Putamen (tissue), 1 donor: Measurements from ENCODE around the gene ITGA7.

Experiments used
- DNase-seq: peaks from one replicate; pipeline ENCODE4 v3.0.0-alpha.2; 2016; ENCODE audit warnings: low spot score

The ITGA7 gene

DNA sequence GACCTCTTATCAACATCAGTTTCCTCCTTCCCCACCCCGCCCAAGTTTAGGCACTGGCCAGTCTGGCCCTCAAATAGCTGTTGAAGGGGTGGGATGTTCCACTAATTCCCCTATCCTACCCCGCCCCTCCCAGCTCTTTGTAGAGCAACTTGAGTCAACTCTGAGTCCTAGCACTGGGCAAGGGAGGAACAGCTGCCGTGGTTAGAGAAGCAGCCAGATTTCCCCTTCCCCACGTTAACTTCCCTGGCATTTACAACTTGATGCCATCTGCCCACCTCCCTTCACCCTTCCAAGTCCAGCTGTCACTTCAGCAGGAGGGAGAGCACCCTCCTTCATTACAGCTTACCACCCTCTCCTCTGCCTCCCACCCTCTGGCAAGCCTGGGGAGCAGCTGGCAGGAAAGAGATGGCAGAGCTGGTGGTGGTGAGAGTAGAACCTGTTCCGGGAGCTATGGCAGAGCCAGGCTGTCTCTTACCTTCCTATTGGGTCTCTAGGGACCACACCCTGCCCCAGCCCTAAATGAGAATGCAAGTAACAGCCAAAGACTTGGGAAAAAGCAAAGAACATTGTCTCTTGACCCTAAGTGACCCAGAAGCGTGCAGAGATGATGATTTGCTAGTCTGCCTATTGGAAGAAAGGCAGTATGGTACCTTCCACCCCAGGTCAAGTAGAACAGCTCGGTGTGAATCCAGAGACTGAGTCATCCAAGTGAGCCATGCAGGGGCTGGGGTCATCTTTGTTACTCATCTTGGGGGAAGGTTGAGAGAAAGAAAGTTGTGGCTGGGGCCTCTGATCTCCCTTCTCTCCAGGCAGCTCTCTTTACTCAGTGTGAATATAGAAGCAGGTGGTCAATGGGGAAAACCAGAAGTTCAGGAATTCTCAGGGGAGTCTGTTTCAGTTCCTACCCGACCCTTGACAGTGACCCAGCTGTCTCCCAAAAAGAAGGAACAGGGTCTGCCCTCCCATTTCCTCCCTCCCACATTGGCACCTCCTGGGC lies 9.6 kb upstream of the ITGA7 start:
- no peak for DNase-seq

DNA sequence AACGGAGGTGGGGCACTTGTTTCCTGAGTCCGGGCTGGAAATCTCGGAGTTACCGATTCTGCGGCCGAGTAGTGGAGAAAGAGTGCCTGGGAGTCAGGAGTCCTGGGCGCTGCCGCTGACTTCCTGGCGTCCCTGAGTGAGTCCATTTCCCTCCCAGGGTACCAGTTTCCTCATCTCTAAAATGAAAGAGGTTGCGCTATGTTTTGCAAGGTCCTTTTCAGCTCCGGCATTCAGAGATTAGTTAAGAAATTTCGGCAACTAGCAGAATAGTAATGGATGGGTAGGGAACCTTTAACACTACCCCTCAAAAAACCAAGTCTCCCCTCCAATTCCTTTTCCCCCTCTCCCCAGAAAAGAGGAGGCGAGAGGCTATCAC lies 8.9 kb upstream of the ITGA7 start:
- no peak for DNase-seq

DNA sequence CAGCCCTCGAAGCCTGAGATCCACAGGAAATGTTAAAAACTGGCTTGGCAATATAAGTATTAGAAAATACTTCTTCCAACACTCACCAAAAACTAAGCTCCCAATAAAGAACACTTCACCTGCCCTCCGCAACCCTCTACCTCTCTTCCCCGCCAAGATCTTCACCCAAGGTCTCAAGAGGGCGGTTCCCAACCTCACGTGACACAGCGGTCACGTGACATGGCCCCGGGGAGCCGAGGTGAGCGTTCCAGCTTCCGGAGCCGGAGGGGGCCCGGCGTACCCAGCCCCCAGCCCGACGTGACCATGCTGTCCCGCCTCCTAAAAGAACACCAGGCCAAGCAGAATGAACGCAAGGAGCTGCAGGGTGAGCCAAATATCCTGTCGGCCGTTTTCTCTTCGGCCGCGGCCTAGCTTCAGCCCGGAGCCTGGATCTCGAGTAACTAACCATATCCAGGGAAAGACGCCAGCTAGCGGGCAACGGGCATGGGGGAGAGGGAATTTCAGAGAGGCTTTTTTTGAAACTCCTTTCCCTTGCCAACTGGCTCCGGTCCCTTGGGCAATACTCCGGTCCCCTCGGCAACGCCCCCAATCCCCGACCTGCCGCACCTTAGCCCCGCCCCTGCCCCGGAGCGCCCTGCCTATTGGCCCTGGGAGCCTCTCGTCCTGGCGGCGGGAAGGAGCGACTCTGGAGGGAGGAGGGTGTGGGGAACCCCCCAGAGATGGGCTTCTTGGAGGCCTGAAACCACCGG lies 8.3 kb upstream of the ITGA7 start, which contains the start of gene BLOC1S1:
Gene BLOC1S1 (plus strand): TSS at position 214 of the 749 bp plus-strand sequence. CDS start 6 bp downstream, at position 220.
- DNase-seq = peak; percentile 93

DNA sequence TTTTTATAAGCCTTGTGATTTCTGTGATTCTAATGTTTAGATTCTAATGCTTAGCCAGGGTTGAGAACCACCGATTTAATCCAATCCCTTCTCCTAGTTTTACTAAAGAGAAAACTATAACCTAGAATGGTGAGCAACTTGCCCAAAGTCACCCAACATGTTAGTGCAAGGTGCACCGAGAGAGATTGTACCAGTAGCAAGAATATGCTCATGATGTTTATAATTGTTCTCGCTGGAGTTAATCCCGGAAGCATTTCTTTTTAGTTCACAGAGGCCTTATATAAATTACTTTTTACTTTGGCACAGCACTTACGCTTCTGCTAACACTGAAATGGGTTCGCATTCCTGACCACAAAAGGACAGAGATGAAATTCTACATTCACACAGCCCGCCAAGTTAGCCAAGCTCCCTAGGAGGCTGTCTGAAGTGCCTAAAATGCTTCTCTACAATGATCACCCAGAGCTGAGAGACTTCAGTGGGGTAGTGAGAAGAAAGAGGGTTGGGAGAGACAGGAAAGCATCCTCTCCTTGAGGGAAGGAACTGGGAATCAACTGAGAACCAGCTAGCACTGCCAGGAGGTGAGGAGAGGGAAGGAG lies 7.6 kb upstream of the ITGA7 start:
- DNase-seq = no peak

DNA sequence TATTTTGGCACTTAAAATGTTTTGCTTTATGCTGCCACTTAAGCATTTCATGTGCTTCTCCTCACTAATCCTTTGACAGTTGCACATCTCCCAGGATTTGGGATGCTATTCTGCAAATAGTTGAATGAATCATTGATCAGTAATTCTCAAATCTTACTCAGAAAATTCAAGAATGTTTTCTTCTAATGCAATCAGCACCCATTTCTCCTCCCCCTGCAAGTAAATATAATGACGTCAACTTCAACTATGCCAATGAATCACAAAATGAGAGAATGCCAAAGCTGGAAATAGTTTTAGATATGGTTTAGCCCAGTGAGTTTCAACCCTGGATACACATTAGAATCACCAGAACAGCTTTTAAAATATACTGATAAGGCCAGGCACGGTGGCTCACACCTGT lies 6.0 kb upstream of the ITGA7 start:
- no peak for DNase-seq

DNA sequence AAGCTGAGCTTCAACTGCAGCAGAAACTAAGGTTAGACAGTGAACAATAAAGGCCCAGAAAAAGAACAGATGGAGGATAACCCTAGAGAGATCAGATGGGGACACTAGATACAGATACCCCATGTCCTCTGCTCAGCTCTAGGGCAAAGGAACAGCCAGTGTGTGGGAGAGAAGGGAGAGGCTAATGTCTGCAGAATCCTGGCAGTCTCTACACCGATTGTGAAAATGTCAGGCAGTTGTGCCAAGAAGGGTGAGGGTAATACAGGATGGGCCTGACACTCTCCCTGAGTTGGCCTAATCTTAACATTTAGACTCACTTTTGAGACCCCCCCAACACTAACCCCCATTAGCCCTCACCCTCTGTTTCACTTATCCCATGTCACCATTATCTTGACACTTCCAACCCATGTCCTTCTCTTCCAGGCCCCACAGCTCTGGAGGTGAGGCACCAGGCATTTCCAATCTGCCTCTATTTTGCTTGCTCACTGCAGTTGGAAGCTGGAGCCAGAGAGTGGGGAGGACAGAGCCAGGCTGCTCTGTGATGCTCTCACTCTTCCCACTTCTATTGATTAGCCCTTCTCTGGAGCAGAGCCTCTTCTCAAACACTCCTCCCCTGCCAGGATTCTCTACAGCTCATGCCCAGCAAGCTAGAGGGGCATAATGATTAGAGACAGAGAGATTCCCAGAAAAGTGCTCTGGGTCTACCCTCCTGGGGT lies 5.2 kb upstream of the ITGA7 start:
- no peak for DNase-seq

DNA sequence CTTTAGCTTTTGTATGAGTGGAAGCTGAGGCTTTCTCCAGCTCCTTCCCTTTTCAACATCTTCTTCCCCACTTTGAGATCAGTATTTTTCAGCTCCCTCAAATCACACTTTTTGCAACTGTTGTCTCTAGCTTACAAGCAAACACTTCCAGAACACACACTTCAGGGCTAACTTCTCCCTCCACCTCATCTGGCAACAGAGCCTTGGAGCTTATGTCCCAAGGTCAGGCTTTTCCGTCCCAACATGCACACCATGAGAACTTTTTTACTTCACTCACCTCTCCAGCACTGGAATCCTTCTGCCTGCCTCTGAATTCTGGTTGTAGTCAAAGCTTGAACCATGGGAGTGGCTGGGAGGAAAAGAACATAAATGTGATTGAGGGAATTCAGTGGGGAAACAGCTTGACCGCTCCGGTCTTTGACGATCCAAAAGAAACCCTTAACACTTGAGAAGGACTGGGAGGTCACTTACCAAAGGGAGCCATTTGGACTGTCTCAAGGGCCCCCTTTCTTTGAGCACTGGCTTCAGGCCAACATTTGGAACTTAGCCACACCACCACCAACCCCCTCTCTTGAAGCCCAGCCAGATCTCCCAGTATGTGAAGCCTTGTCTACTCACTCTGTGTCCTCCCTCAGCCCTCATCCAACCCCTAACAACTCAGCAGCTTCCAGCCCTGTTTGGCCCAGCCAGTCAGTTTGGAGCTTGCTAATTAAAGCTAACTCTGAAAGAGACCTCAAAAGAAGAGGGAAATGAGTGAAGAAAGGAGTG lies 4.3 kb upstream of the ITGA7 start:
- no peak for DNase-seq

DNA sequence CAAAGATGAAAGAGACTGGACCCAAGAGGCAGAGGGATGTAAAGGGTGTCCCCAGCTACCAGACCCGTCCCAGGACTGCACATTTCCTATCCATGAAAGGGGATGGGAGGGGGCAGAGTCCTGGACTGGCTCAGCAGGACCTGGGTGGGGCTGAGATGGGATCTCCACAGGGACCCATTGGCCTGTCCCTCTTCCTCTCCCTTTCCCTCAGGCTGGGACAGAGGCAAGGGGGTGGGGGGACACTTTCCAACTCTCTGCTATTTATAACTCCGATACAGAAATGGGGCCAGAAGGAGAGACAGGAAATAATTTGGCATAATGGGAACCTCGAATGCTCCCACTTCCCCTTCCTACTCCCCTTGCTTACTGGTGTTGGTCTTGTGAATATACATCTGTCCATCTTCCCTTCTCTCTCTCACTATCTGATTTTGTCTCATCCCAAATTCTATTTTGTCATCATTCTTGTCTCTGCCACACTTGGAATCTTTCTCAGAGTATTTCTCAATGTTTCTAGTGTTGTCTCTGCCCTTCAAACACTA lies 1.1 kb upstream of the ITGA7 start:
- no peak for DNase-seq

DNA sequence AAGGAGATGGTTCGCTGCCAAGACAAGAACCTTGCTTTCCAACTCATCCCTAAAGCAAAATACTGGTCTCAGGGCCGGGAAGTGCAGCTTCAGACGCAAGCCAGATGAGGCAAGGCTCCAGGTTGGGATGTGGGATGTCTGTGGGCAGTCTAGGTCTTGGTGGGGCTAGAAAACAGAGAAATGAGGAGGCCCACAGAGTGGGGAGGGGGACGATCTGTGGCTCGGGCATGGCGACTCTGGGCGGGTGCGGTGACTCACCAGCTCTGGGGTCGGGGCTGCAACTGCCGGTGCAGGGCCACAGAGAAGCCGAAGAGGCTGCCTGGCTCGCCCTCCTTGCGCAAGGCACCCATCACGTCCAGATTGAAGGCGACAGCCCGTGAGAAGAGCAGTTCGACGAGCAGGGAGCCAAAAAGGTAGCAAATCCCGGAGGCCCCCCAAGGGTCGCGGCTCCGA lies 459 bp downstream of the ITGA7 start:
- no peak for DNase-seq

DNA sequence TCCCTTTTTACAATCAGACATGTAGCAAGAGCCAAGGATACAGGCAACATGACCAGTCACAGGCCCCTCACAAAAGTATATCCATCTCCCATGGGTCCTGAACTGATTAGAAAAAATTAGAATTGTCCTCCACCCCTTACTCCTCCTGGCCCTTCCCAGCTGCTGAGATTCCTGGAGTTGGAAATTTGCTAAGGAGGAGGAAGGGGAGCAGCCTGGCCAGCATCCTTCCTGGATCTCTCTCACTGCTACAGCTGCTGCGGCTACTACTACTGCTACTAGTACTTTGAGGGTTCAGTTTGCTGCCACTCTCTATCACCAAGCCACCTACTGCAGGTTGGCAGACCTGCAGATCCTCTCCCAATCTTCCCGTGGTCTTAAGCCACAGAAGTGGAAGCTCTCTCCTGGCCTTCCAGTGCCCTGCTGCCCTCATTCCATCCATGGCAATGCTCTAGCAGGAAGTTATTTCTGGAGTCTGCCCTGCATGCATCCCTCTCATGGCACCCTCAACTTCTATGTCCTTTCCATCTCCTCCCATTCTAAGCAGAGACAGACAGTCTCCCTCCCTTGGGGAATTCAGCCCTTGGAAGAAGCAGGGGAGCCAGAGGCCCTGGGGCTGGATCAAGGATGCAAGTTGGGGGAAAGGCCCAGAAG lies 1.0 kb downstream of the ITGA7 start:
- no peak for DNase-seq

DNA sequence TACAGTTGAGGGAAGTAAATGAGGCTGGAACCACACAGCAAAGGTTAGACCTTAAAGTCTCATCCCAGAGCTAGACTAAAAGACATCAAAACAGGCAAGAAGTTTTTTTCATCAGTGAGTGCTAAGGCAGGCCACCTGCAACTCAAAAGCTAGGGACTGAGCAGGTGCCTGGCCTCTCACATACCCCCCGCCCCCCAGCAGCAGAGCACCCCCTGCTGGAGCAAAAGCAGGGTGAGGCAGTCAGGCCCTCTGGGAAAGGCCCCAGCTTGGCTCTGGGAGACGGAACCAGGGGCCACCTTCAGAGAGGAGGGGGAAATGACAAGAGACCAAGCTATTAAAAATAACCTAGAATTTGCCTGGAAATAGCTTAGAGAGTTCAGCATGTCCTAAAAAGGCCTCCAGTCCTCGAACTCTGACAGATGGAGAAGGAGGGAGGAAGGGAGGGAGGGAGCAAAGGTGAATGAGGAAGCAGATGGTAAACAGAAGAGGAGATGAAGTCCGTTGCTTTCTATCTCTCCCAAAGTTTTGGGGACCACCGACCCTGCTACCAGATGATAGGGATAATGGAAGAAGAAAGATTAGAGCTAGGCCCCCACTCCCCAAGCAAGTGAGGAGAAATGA lies 1.8 kb downstream of the ITGA7 start:
- no peak for DNase-seq

DNA sequence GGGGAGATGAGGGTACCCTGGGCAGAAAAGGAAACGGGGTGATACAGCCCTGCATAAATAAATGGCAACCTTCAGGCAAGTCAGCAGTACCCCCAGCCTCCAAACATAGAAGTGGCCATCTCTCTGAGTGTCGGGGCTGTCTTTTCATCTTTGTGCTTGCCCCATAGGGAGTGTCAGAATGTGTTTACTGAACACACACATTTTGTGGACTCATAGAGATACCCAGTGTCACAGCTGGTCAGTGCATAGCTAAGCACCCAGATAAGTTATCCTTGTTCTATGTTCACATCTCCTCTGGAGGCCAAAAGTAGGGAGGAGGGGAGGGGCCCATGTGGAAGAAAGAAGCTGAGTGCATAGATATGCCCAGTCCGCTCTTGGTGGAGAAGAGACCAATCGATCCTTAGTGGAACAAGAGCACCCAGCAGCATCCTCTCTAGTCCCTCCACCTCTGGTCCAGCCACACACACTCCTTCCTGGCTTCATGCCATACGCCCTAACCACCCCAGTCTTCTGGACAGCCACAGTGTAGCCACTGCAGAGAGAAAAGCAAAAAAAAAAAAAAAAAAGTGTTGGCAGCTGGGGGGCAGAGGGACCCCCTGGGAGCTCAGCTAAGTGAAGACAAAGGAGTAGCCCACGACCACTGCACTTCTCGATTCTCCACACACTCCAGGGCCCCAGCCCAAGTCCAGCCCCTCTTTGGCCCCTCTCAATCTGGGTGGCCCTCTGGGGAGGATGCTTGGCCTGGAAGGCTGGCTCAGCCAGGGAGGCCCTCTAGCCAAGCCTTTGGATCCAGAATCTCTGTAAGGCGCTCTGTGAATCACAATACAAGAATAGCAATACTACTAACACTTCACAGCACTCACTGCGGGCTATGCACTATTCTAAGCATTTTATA lies 2.6 kb downstream of the ITGA7 start:
- no peak for DNase-seq

DNA sequence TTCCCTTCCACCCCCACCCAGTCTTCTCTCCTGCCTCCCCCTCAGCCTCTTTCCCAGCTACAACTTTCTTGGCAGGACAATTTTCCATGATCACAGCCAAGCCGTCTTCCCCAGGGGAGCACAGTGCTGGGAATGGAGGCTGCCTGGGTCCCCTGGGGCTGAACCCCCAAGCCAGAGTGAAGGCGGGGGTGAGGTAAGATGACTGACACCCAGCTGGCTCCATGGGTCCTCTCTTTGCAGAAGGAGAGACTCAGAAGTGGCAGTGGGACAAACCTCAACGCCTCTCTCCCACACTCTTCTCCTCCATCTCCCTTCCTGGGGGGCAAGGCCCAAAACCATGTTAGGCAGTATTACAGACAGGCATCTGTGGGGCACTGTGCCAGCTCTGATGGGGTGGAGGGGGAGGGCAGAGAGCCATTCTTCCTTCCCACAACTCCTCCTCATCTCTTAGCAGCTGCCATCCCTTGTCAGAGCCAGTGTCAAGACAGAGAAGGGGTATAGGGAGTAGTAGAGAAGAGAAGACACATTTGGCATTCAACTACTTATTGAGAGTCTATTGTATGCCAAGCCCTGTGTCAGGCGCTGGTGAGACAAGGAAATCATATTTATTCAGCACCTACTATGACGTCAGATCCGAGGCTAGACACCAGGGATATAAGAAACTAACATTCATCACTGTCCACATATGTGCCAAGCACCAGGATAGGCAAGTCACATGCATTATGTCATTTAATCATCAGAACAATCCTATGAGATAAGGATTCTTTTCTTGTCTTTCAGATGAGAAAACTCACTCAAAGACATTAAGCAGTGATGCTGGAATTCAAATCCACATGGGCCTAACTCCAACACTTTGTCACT lies 3.6 kb downstream of the ITGA7 start:
- no peak for DNase-seq

DNA sequence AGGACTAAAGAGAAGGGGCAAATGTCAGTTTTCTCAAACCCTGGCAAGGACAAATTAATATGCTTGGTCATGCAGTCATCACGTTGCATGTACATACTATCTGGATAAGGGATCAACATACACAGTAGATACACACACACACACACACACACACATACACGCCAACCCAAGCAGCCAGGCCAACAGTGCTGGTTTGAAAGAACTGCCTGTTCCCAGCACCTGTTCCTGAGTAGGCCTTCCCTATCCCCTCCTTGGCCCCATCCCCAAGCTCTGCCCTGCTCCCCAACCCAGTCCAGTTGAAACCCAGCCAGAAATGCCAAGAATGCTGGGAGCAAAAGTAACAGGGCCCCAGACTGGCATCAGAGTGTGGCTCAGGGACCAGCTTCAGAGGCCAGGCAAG lies 4.4 kb downstream of the ITGA7 start:
- no peak for DNase-seq

DNA sequence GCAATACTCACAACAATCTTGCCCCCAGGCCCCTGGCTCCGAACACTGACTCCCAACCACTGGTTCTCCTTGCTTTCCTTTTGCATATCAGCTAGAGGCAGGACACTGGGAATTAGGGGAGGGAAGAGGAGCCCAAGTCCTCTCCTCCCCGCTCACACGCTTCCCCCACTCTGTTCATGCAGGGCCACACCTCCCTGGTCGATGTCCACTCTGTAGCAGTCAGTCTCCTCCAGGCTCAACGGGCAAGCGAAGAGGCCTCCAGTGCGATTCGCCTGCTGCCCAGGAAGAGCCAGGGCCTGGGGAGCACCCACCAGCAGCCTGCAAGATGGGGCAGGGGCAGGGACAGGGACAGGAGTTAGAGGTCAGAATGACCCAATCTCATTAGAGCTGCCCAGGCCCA lies 4.8 kb downstream of the ITGA7 start:
- no peak for DNase-seq

DNA sequence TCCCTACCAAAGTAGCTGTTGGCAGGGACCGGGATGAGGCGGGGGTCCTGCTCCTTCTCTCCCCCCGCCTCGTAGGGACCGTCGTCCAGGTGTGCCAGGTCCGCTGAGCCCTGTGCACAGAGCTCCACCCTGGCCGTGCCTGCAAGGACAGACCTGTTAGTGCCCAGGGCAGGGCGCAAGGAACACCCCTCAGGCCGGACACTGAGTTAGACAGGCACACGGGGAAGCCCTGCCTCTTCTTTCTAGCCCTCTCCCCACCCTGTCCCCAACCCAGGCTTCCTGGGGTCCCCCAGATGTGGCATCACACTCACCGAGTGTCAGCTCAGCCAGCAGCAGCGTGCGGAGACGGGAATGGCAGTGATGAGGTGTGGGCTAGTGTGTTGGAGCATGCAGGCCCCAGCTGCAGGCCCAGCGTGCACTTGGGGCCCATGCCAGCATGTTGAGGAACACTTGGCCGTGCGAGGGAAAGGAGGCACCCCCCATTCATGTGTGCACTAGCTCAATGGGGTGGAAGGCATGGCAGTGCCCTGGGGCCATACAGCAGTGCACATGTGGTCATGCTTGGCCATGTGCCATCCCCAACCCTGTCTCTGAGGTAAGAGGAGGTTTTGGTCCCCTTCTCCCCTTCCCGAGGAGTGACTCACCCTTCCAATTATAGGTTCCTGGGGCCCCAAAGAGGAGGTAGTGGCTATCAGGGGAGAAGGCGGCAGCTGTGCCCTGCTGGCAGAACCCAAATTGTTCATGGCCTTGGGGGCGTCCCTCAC lies 7.3 kb downstream of the ITGA7 start:
- DNase-seq = no peak

DNA sequence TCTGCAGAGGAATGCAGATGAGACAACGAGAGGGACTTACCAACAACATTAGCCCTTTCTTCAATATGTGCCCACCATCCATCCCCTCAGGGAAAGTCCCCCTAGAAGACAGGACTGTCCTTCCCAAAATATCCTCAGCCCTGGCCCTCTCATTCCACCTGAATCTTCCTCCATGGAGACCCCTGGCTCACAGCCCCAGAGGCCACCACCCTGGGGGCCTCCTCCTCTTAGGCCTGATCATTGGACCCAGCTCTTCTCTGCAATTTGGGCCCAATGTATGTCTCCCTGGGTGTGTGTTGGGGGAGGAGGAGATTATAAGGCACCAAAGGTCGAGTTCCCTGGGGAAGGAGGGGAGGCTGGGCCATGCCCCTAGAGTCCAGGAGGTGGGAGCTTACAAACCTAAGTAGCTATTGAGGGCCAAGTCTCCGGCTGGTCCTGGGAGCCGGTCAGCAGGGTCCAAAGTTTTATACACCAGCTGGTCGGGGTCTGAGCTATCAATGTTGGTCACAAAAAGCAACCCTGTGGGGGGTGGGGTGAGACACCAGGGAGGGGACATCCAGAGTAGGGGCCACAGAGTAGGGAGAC lies 8.1 kb downstream of the ITGA7 start:
- DNase-seq = no peak
